Measurements from ENCODE around the gene ADAM22. TPM values are rescaled to one million over a fixed set of nuclear protein-coding genes. Genes with fewer than 3 reads are reported as not detected.

ADAM22 gene
- total RNA-seq, 1 experiment from 2014 or later, result 10.1 TPM

DNA sequence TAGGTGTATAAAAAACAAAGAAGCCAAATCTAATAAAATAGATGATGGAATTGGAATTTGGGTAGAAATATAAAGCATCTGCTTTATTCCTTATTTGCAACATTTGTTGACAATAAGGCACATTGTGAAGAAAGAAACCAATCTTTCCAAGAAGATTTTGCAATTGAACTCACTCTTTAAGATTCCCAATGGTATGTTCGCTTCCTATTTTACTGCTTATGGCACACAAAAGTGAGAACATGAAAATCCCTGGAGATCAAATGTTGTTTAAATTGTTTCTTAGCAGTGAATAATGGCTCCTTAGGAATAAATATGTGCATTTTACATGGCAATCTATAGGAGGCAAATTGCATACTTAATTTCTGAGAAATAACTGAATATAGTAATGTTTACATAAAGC lies 84.5 kb downstream of the ADAM22 start:
- no peaks in the 10 kb centered on the region for H3K4me1 ChIP-seq
- TF ChIP-seq, protein P1, sequence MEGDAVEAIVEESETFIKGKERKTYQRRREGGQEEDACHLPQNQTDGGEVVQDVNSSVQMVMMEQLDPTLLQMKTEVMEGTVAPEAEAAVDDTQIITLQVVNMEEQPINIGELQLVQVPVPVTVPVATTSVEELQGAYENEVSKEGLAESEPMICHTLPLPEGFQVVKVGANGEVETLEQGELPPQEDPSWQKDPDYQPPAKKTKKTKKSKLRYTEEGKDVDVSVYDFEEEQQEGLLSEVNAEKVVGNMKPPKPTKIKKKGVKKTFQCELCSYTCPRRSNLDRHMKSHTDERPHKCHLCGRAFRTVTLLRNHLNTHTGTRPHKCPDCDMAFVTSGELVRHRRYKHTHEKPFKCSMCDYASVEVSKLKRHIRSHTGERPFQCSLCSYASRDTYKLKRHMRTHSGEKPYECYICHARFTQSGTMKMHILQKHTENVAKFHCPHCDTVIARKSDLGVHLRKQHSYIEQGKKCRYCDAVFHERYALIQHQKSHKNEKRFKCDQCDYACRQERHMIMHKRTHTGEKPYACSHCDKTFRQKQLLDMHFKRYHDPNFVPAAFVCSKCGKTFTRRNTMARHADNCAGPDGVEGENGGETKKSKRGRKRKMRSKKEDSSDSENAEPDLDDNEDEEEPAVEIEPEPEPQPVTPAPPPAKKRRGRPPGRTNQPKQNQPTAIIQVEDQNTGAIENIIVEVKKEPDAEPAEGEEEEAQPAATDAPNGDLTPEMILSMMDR (IDR thresholded peaks at IDR 0.05; ENCODE audit: insufficient read depth in 1 of 2, low read depth in 1 of 2, low read length in 1 of 2, severe bottlenecking in 1 of 2, unreplicated experiment in 1 of 2), result no peak
- H3K4me1 Mint-ChIP-seq (ENCODE audit: low read depth, unreplicated experiment), result no peaks in the 10 kb centered on the region
- H3K36me3 Mint-ChIP-seq (ENCODE audit: insufficient read depth, unreplicated experiment), result no peaks in the 10 kb centered on the region
- no peaks in the 10 kb centered on the region for H3K36me3 ChIP-seq (ENCODE audit: control insufficient read depth, insufficient read depth, low read length)
- H3K4me3 Mint-ChIP-seq (ENCODE audit: unreplicated experiment), result no peak overlapping the region
- intact Hi-C loops (cut with micrococcal nuclease; ENCODE audit: unreplicated experiment), result no loop called here
- POLR2A ChIA-PET, result no interaction called here
- no peaks in the 10 kb centered on the region for H3K27me3 Mint-ChIP-seq (ENCODE audit: insufficient read depth, unreplicated experiment)
- BruUV-seq (replicated peaks), result no TSS peak
- CTCF ChIA-PET, result no interaction called here
- DNase-seq, result no peak
- no peaks in the 10 kb centered on the region for H3K9me3 Mint-ChIP-seq (ENCODE audit: unreplicated experiment)
- H3K9me3 ChIP-seq, result no peaks in the 10 kb centered on the region
- H3K27ac Mint-ChIP-seq (ENCODE audit: unreplicated experiment), result no peak overlapping the region
- H3K27me3 ChIP-seq (replicated peaks; ENCODE audit: control insufficient read depth, insufficient read depth, low read length), result no peaks in the 10 kb centered on the region
- no peak overlapping the region for H3K4me3 ChIP-seq (ENCODE audit: low read depth, low read length)

DNA sequence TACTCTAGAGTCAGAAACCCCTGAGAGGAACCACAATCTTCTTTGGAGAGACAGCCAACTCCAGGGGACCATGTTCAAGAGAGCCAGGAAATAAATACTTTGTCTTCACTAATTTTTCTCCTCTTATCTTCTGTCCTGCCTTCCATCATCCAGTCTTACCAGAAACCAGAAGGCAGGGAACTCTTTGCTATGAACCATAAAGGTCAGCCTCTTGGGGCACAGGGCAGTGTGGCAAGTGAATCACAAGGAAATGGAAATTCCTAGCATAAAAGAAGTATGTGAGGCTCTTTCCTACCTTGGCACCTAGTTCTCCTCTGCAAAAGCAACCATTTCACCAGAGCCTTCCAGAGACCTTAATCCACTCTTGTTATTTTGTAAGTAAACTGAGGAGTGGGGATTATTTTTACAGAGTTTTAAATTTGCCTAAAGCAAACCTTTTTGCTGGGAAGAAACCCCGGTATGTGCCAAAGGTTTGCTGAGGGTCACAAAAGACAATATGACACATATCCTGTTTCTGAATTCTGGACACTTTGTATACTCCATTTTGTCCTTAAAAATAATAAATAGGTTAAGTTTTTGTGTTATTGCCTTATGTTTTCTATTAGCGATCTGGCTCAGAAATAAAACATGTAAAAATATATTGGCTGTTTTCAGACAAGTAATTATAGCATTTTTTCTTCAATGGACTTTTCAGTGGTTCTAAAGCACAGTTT lies 87.1 kb downstream of the ADAM22 start:
- Mint-ChIP-seq H3K36me3 (ENCODE audit: insufficient read depth, unreplicated experiment) (no peaks in the 10 kb centered on the region), H3K27ac (ENCODE audit: unreplicated experiment) (no peak overlapping the region), H3K27me3 (ENCODE audit: insufficient read depth, unreplicated experiment) (no peaks in the 10 kb centered on the region), H3K4me1 (ENCODE audit: low read depth, unreplicated experiment) (no peaks in the 10 kb centered on the region), H3K9me3 (ENCODE audit: unreplicated experiment) (peaks cover 15% of the 10 kb centered on the region), H3K4me3 (ENCODE audit: unreplicated experiment) (no peak overlapping the region)
- TF ChIP-seq, protein P1 (IDR thresholded peaks at IDR 0.05; ENCODE audit: insufficient read depth in 1 of 2, low read depth in 1 of 2, low read length in 1 of 2, severe bottlenecking in 1 of 2, unreplicated experiment in 1 of 2), result no peak
- CTCF ChIA-PET, result no interaction called here
- Histone ChIP-seq H3K4me3 (ENCODE audit: low read depth, low read length) (no peak overlapping the region), H3K9me3 (no peaks in the 10 kb centered on the region; the same call in 1 of the 2 replicates), H3K36me3 (ENCODE audit: control insufficient read depth, insufficient read depth, low read length) (no peaks in the 10 kb centered on the region), H3K27me3 (replicated peaks; ENCODE audit: control insufficient read depth, insufficient read depth, low read length) (no peaks in the 10 kb centered on the region), H3K4me1 (no peaks in the 10 kb centered on the region)
- POLR2A ChIA-PET, result no interaction called here
- BruUV-seq (replicated peaks), result no TSS peak
- DNase-seq, result no peak
- intact Hi-C loops (cut with micrococcal nuclease; ENCODE audit: unreplicated experiment), result no loop called here

DNA sequence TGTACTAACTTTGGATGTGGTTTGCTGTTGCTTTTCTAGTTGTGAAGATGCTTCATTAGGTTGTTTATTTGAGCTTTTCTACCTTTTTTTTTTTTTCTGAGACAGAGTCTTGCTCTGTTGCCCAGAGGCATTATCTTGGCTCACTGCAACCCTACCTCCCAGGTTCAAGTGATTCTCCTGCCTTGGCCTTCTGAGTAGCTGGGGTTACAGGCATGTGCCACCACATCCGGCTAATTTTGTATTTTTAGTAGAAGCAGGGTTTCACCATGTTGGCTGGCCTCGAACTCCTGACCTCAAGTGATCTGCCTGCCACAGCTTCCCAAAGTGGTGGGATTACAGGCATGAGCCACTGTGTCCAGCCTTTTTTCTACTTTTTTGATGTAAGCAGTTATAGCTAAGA lies 93.7 kb downstream of the ADAM22 start:
- Histone ChIP-seq H3K4me1 (no peaks in the 10 kb centered on the region), H3K36me3 (ENCODE audit: control insufficient read depth, insufficient read depth, low read length) (no peaks in the 10 kb centered on the region; the same call in 1 of the 2 replicates), H3K27me3 (replicated peaks; ENCODE audit: control insufficient read depth, insufficient read depth, low read length) (no peaks in the 10 kb centered on the region), H3K4me3 (ENCODE audit: low read depth, low read length) (no peak overlapping the region), H3K9me3 (peaks cover 29% of the 10 kb centered on the region)
- H3K9me3 Mint-ChIP-seq (ENCODE audit: unreplicated experiment), result peaks cover 41% of the 10 kb centered on the region
- ChIA-PET CTCF (no interaction called here), POLR2A (no interaction called here)
- TF ChIP-seq, protein P1 (IDR thresholded peaks at IDR 0.05; ENCODE audit: insufficient read depth in 1 of 2, low read depth in 1 of 2, low read length in 1 of 2, severe bottlenecking in 1 of 2, unreplicated experiment in 1 of 2), result no peak
- intact Hi-C loops (cut with micrococcal nuclease; ENCODE audit: unreplicated experiment), result no loop called here
- H3K4me1 Mint-ChIP-seq (ENCODE audit: low read depth, unreplicated experiment), result no peaks in the 10 kb centered on the region
- H3K4me3 Mint-ChIP-seq (ENCODE audit: unreplicated experiment), result no peak overlapping the region
- H3K36me3 Mint-ChIP-seq (ENCODE audit: insufficient read depth, unreplicated experiment), result no peaks in the 10 kb centered on the region
- H3K27me3 Mint-ChIP-seq (ENCODE audit: insufficient read depth, unreplicated experiment), result no peaks in the 10 kb centered on the region
- no TSS peak for BruUV-seq (replicated peaks)
- H3K27ac Mint-ChIP-seq (ENCODE audit: unreplicated experiment), result no peak overlapping the region
- DNase-seq, result no peak

Data from Caco-2 (cell line).